Glutamatergic neuron (in vitro differentiated cells): ENCODE results near the gene PI16. TPM values are rescaled to one million over a fixed set of nuclear protein-coding genes. Genes with fewer than 3 reads are reported as not detected.

Experiments
- DNase-seq: peaks from one replicate; pipeline ENCODE4 v3.0.0; 2022
- H3K27ac Mint-ChIP-seq: one replicate; pipeline ENCODE4 v1.8.0; 2020; ENCODE audit warnings: mild to moderate bottlenecking, mixed read lengths, inconsistent platforms; ENCODE audit not compliant: unreplicated experiment
- H3K27me3 Mint-ChIP-seq: one replicate; pipeline ENCODE4 v1.8.0; 2020; ENCODE audit warnings: mild to moderate bottlenecking, moderate library complexity, mixed read lengths, inconsistent platforms; ENCODE audit not compliant: unreplicated experiment
- H3K36me3 Mint-ChIP-seq: one replicate; pipeline ENCODE4 v1.8.0; 2020; ENCODE audit warnings: mild to moderate bottlenecking, mixed read lengths, inconsistent platforms; ENCODE audit not compliant: unreplicated experiment
- H3K4me1 Mint-ChIP-seq: one replicate; pipeline ENCODE4 v1.8.0; 2020; ENCODE audit warnings: mild to moderate bottlenecking, low read depth, mixed read lengths, inconsistent platforms; ENCODE audit not compliant: unreplicated experiment
- H3K4me3 Mint-ChIP-seq: one replicate; pipeline ENCODE4 v1.8.0; 2020; ENCODE audit warnings: mild to moderate bottlenecking, mixed read lengths, inconsistent platforms; ENCODE audit not compliant: unreplicated experiment
- H3K9me3 Mint-ChIP-seq: one replicate; pipeline ENCODE4 v1.8.0; 2020; ENCODE audit warnings: mild to moderate bottlenecking, moderate library complexity, mixed read lengths, inconsistent platforms; ENCODE audit not compliant: unreplicated experiment
- CTCF ChIP-seq: fragments of 200-600 bp; sonication (generic); IDR thresholded peaks from one replicate; pipeline ENCODE4 v1.5.0; 2021; ENCODE audit not compliant: partially characterized antibody, unreplicated experiment
- total RNA-seq: library from RNA; stranded (reverse); fragmentation: NEBNext Ultra II Directional; extraction: Animal tissue kit (Norgen Biotek cat#: 25700); gene quantifications from one replicate; pipeline ENCODE4 v1.2.1, GENCODE V29; 2021; ENCODE audit not compliant: unreplicated experiment

The PI16 gene
- total RNA-seq, 1 donor from 2014 or later: not detected

GRCh38 chr6:36998723-36999038, 44.1 kb downstream of the PI16 start:
- Mint-ChIP-seq H3K27me3 (peaks cover 8% of the 10 kb centered on the region), H3K27ac (no peak overlapping the region), H3K36me3 (no peaks in the 10 kb centered on the region), H3K4me3 (no peak overlapping the region), H3K4me1 (no peaks in the 10 kb centered on the region), H3K9me3 (no peaks in the 10 kb centered on the region)
- no peak for TF ChIP-seq CTCF
- DNase-seq: no peak

- no peak for TF ChIP-seq CTCF
- H3K4me3 Mint-ChIP-seq: no peak overlapping the region
- no peaks in the 10 kb centered on the region for H3K9me3 Mint-ChIP-seq
- H3K36me3 Mint-ChIP-seq: no peaks in the 10 kb centered on the region
- no peaks in the 10 kb centered on the region for H3K4me1 Mint-ChIP-seq
- no peak for DNase-seq
- no peak overlapping the region for H3K27ac Mint-ChIP-seq
- peaks cover 8% of the 10 kb centered on the region for H3K27me3 Mint-ChIP-seq
Observed at GRCh38 chr6:36999061-36999750, 44.7 kb downstream of the PI16 start.

GRCh38 chr6:36999751-37000125, 45.2 kb downstream of the PI16 start:
- no peak for DNase-seq
- Mint-ChIP-seq H3K36me3 (no peaks in the 10 kb centered on the region), H3K4me1 (no peaks in the 10 kb centered on the region), H3K4me3 (no peak overlapping the region), H3K9me3 (no peaks in the 10 kb centered on the region), H3K27ac (no peak overlapping the region), H3K27me3 (peaks cover 8% of the 10 kb centered on the region)
- no peak for TF ChIP-seq CTCF

- H3K4me3 Mint-ChIP-seq: no peak overlapping the region
- H3K27me3 Mint-ChIP-seq: peaks cover 12% of the 10 kb centered on the region
- H3K9me3 Mint-ChIP-seq: no peaks in the 10 kb centered on the region
- no peak overlapping the region for H3K27ac Mint-ChIP-seq
- DNase-seq: no peak
- no peaks in the 10 kb centered on the region for H3K4me1 Mint-ChIP-seq
- no peak for TF ChIP-seq CTCF
- H3K36me3 Mint-ChIP-seq: no peaks in the 10 kb centered on the region
Observed at GRCh38 chr6:37004044-37004980, 49.8 kb downstream of the PI16 start.
